Psoas muscle (tissue), 8 donors: Measurements from ENCODE around the gene EEFSEC. TPM values are rescaled to one million over a fixed set of nuclear protein-coding genes. Genes with fewer than 3 reads are reported as not detected.

Experiments used
- ATAC-seq, 4 donors: fragments of 200-7000 bp; cut with Tn5 transposase; one replicate each; pipeline ENCODE4 v1.9.1; 2020; ENCODE audit warnings: moderate library complexity in 3 of 4, mild to moderate bottlenecking in 2 of 4
- DNase-seq, 2 donors: peaks; one replicate each; pipeline ENCODE4 v3.0.0-alpha.2; 2020
- H3K27ac ChIP-seq: fragments of 200-600 bp; one replicate; pipeline ENCODE4 v1.8.0; 2022
- H3K27me3 ChIP-seq, 3 donors: fragments of 200-600 bp in 1 of 3; one replicate each; pipeline versions ENCODE4 v1.6.1 to v1.8.0; 2013 to 2022; ENCODE audit warnings: low read length in 2 of 3, mild to moderate bottlenecking in 2 of 3, moderate library complexity in 1 of 3; ENCODE audit not compliant: insufficient read depth in 3 of 3
- H3K36me3 ChIP-seq, 2 donors: fragments of 200-600 bp in 1 of 2; one replicate each; pipeline versions ENCODE4 v1.6.1 to v1.8.0; 2013 to 2022; ENCODE audit warnings: low read depth in 1 of 2, mild to moderate bottlenecking in 1 of 2, moderate library complexity in 1 of 2; ENCODE audit not compliant: insufficient read depth in 1 of 2
- H3K4me1 ChIP-seq: fragments of 200-600 bp; one replicate; pipeline ENCODE4 v1.8.0; 2022
- H3K4me3 ChIP-seq: fragments of 200-600 bp; one replicate; pipeline ENCODE4 v1.8.0; 2022; ENCODE audit warnings: mild to moderate bottlenecking
- H3K9me3 ChIP-seq: fragments of 200-600 bp; one replicate; pipeline ENCODE4 v1.8.0; 2022
- CTCF ChIP-seq: fragments of 200-600 bp; IDR thresholded peaks from one replicate; pipeline ENCODE4 v1.8.0; 2022; ENCODE audit warnings: antibody characterized with exemption
- WGBS, 3 donors: extraction: QIAGEN DNeasy Blood & Tissue Kit; methylation state at CpG; one replicate each; pipeline versions ENCODE4 v1.1.6 to v1.1.7; 2013; 5-methylcytosine and 5-hydroxymethylcytosine counted together
- intact Hi-C, 2 donors: fragments of 100-400 bp; cut with DNase I; formaldehyde crosslinking; loops; one replicate each; pipeline versions ENCODE4 v1.11.0 to v1.14.2; 2022
- polyA plus RNA-seq, 3 donors: library from polyadenylated mRNA; stranded (reverse); fragments of 200-250 nt; gene quantifications; one replicate each; pipeline ENCODE4 v1.2.3, GENCODE V29; 2013
- total RNA-seq, 4 donors: library from RNA; stranded (reverse); fragmentation: NEBNext Ultra II Directional in 2 of 4; extraction: Animal tissue kit (Norgen Biotek cat#: 25700) in 2 of 4; gene quantifications; one replicate each; pipeline versions ENCODE4 v1.2.1 to v1.2.4, GENCODE V29; 2021 to 2023
- donor health status: healthy with polysubstance abuse.
- donor health status: DM: no; HTN: no; CAD: no; lungs with moderate emphysema.
- donor health status: Bipolar disorder and iron deficiency.
- donor health status: healthy.
- donor health status: DM: yes; HTN: yes; CAD: no.
- donor health status: DM: no; HTN: no; CAD: no.
- donor health status: DM: no; HTN: no; CAD: no.
- donor health status: DM: yes; HTN: yes; CAD: no.

EEFSEC gene
- total and polyA plus RNA-seq, 7 donors = 10.7 to 18.9 (median 14.0) TPM

- 83 to 92% (median 84%) methylated on average over 7 of the region's 7 CpGs for WGBS, 3 donors
Measured at GRCh38 chr3:128351546-128351945, 198.3 kb downstream of the EEFSEC start.

GRCh38 chr3:128352326-128352725 lies 199.0 kb downstream of the EEFSEC start:
- Histone ChIP-seq H3K27me3 (no peaks in the 10 kb centered on the region), H3K4me1 (peaks cover 18% of the 10 kb centered on the region), H3K36me3 (no peaks in the 10 kb centered on the region), H3K27ac (no peak overlapping the region), H3K9me3 (no peaks in the 10 kb centered on the region), H3K4me3 (no peak overlapping the region)
- no peak for TF ChIP-seq CTCF
- peak in 1 of 2 donors; percentile 15 for DNase-seq
- WGBS, 3 donors = 97 to 98% (median 97%) methylated on average over 8 of the region's 8 CpGs
- intact Hi-C loops = no loop called here
- ATAC-seq = no peak

More at GRCh38 chr3:128351546-128351945, 198.3 kb downstream of the EEFSEC start:
- H3K36me3 ChIP-seq = no peaks in the 10 kb centered on the region
- intact Hi-C loops = no loop called here
- H3K9me3 ChIP-seq = no peaks in the 10 kb centered on the region
- TF ChIP-seq CTCF = no peak
- ATAC-seq (no peak), DNase-seq (peak in 1 of 2 donors; percentile 25)
- no peak overlapping the region for H3K27ac ChIP-seq
- no peaks in the 10 kb centered on the region for H3K27me3 ChIP-seq
- peaks cover 18% of the 10 kb centered on the region for H3K4me1 ChIP-seq
- H3K4me3 ChIP-seq = no peak overlapping the region

- ATAC-seq = no peak
- DNase-seq = peak in 1 of 2 donors; percentile 30
Measured at GRCh38 chr3:128353361-128353965, 200.2 kb downstream of the EEFSEC start.

GRCh38 chr3:128353991-128354687 lies 200.9 kb downstream of the EEFSEC start:
- WGBS, 3 donors = 74 to 81% (median 75%) methylated on average over 10 of the region's 10 CpGs
- Histone ChIP-seq H3K4me1 (peaks cover 18% of the 10 kb centered on the region), H3K4me3 (no peak overlapping the region), H3K9me3 (no peaks in the 10 kb centered on the region), H3K27me3 (no peaks in the 10 kb centered on the region), H3K36me3 (peaks cover 0 to 3% of the 10 kb centered on the region in 2 donors), H3K27ac (no peak overlapping the region)
- DNase-seq (peak in 1 of 2 donors; percentile 18), ATAC-seq (no peak)
- intact Hi-C loops = no loop called here
- TF ChIP-seq CTCF = no peak

More at GRCh38 chr3:128353361-128353965, 200.2 kb downstream of the EEFSEC start:
- intact Hi-C loops = no loop called here
- TF ChIP-seq CTCF = no peak
- H3K27ac ChIP-seq = no peak overlapping the region
- H3K4me1 ChIP-seq = peaks cover 18% of the 10 kb centered on the region
- no peak overlapping the region for H3K4me3 ChIP-seq
- WGBS, 3 donors = 77 to 90% (median 85%) methylated on average over 8 of the region's 8 CpGs
- no peaks in the 10 kb centered on the region for H3K27me3 ChIP-seq
- peaks cover 0 to 3% of the 10 kb centered on the region in 2 donors for H3K36me3 ChIP-seq
- no peaks in the 10 kb centered on the region for H3K9me3 ChIP-seq
